Cardiac muscle cell (in vitro differentiated cells and primary cell): ENCODE measurements around the gene PARP8. TPM values are rescaled to one million over a fixed set of nuclear protein-coding genes. Genes with fewer than 3 reads are reported as not detected.

Experiments used
- DNase-seq, 2 donors: peaks; one replicate each; pipeline versions ENCODE4 v3.0.0 to v3.0.0-alpha.2; 2010 to 2017; ENCODE audit warnings: low read depth in 1 of 2, low spot score in 1 of 2
- H3K27ac ChIP-seq: fragments of 200-600 bp; sonication (generic); 2 replicates; pipeline ENCODE4 v1.5.1; 2016
- H3K27me3 ChIP-seq: fragments of 200-600 bp; sonication (generic); 2 replicates; pipeline ENCODE4 v1.6.0; 2016; ENCODE audit warnings: control low read depth
- H3K36me3 ChIP-seq: fragments of 200-600 bp; sonication (generic); 2 replicates; pipeline ENCODE4 v1.5.1; 2016; ENCODE audit warnings: control low read depth
- H3K4me1 ChIP-seq: fragments of 200-600 bp; sonication (generic); 2 replicates; pipeline ENCODE4 v1.8.1; 2017; ENCODE audit warnings: low read depth, mild to moderate bottlenecking, mixed run types
- H3K4me3 ChIP-seq: fragments of 200-600 bp; sonication (generic); 2 replicates; pipeline ENCODE4 v1.5.1; 2016; ENCODE audit warnings: mild to moderate bottlenecking
- H3K9me3 ChIP-seq: fragments of 200-600 bp; sonication (generic); 2 replicates; pipeline ENCODE4 v1.5.1; 2017; ENCODE audit warnings: low read depth, mild to moderate bottlenecking, control low read depth
- polyA plus RNA-seq: library from polyadenylated mRNA; unstranded; fragments of >200 nt; fragmentation: Nextera tagmentation; extraction: Ambion mirVana; gene quantifications from 2 replicates; pipeline ENCODE4 v1.2.1, GENCODE V29; 2016
- total RNA-seq: library from RNA; depleted of rRNA; stranded (reverse); fragments of >200 nt; gene quantifications from 2 replicates; pipeline ENCODE4 v1.2.3, GENCODE V29; 2016
- TF ChIP-seq, protein P1 (sequence below): IDR thresholded peaks from 2 replicates; pipeline ENCODE4 v1.5.1; 2012; ENCODE audit warnings: low read depth, mild to moderate bottlenecking, low read length

PARP8 gene
- total and polyA plus RNA-seq, 2 experiments from 2014 or later = 18.2 to 19.8 TPM

DNA sequence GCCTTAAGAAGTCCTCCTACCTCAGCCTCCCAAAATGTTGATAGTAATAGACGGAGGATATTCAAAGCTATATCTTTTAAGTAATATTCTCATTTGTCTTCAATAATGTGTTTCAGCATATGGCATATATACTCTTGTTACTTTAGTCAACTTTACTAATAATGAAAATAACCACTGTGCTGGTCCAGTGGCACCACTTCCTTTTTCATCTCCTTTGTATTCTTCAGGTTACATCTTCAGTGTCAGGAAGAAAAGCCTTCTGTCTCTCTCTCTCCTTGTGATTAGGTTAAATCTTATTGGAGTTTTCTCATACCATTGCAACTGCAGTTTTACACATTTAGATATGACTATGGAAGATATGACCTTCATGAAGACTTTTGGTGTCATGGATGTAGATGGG is 31.3 kb downstream of the PARP8 start:
- Histone ChIP-seq H3K9me3 (no peaks in the 10 kb centered on the region), H3K4me1 (peaks cover 9% of the 10 kb centered on the region), H3K36me3 (no peaks in the 10 kb centered on the region), H3K4me3 (no peak overlapping the region), H3K27me3 (no peaks in the 10 kb centered on the region), H3K27ac (no peak overlapping the region)
- DNase-seq = no peak
- TF ChIP-seq, protein P1, sequence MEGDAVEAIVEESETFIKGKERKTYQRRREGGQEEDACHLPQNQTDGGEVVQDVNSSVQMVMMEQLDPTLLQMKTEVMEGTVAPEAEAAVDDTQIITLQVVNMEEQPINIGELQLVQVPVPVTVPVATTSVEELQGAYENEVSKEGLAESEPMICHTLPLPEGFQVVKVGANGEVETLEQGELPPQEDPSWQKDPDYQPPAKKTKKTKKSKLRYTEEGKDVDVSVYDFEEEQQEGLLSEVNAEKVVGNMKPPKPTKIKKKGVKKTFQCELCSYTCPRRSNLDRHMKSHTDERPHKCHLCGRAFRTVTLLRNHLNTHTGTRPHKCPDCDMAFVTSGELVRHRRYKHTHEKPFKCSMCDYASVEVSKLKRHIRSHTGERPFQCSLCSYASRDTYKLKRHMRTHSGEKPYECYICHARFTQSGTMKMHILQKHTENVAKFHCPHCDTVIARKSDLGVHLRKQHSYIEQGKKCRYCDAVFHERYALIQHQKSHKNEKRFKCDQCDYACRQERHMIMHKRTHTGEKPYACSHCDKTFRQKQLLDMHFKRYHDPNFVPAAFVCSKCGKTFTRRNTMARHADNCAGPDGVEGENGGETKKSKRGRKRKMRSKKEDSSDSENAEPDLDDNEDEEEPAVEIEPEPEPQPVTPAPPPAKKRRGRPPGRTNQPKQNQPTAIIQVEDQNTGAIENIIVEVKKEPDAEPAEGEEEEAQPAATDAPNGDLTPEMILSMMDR = no peak

DNA sequence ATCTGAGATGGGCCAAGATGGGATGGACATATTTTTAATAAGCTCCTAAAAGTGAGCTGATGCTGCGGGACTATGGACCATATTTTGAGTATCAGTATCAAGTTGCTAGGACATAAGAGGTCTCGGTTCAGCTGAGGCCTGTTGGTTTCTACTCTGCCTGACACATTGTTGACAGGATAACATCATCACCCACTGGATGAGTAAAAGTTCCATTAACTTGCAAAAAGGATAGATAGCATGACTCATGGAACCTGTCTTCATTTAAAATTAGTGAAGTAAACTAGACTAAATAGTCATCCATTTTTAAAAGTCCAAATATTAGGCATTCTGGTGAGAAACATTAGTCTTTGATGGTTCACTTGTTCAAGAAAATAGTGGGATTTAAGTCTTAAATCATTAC is 33.3 kb downstream of the PARP8 start:
- TF ChIP-seq, protein P1 = no peak
- no peak overlapping the region for H3K27ac ChIP-seq

DNA sequence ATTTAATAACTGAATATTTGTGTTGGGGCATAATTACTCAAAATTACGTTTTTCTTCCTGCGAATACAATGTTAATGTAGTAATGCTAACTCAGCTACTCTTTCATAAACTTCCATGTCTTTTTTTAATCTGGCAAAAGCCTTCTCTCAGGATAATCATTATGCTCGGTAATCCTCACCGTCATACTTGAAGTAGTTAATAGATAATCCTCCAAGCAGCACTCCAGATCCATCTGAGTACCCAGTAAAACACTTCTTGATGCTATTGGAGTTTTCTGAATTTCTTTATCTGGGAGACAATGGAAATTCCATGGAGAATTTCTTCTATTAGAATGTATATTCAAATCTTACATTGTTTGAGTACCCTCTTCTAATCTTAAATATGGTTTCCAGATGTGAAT is 34.3 kb downstream of the PARP8 start:
- H3K36me3 ChIP-seq = no peaks in the 10 kb centered on the region
- H3K27me3 ChIP-seq = no peaks in the 10 kb centered on the region
- TF ChIP-seq, protein P1 = no peak
- H3K4me3 ChIP-seq = no peak overlapping the region
- no peak overlapping the region for H3K27ac ChIP-seq
- no peaks in the 10 kb centered on the region for H3K9me3 ChIP-seq
- peaks cover 12% of the 10 kb centered on the region for H3K4me1 ChIP-seq
- DNase-seq = no peak

More for the DNA sequence above, 33.3 kb downstream of the PARP8 start:
- Histone ChIP-seq H3K4me3 (no peak overlapping the region), H3K9me3 (no peaks in the 10 kb centered on the region), H3K36me3 (no peaks in the 10 kb centered on the region), H3K4me1 (peaks cover 10% of the 10 kb centered on the region), H3K27me3 (no peaks in the 10 kb centered on the region)
- no peak for DNase-seq

DNA sequence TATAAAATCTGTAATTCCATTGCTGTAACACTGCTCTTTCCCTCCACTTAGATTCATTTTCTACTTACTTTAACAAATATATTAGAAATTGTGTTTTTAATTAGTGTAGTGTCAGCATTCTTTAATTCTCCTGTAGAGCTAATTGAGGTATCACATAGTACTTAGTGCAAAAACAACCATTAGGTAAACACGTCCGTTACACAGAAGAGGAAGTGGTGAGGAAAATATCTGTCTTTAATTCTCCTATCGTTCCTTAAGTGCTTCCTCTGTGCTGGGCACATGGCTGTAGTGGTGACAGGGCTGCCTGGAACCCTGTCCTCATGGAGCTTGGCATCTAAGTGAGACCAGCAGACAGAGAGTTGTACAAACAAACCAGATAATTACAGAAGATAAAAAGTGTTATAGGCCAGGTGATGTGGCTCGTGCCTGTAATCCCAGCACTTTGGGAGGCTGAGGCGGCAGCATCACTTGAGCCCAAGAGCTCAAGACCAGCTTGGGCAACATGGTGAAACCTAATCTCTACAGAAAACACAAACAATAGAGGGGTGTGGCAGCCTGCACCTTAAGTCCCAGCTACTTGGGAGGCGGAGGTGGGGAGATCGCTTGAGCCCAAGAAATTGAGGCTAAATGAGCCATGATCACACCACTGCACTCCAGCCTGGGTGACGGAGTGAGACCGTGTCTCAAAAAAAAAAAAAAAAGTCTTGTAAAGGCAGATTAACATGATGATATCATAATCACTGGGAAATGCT is 36.4 kb downstream of the PARP8 start:
- Histone ChIP-seq H3K36me3 (no peaks in the 10 kb centered on the region), H3K4me1 (peaks cover 12% of the 10 kb centered on the region), H3K27me3 (no peaks in the 10 kb centered on the region), H3K9me3 (no peaks in the 10 kb centered on the region), H3K27ac (no peak overlapping the region), H3K4me3 (no peak overlapping the region)
- DNase-seq = no peak
- TF ChIP-seq, protein P1 = no peak

DNA sequence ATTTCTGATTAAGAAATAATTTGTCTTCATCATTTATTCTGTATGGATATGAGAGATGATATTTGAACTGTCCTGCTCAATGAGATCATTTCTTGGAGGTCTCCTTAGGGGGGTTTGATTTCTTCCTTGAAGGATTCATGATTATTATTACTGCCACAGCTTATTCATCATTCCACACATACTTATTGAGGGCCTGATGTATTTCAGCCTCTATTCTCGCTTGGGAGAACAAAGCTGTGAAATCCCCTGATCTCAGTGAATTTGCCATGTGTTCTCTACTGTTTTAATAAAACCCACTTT is 36.9 kb downstream of the PARP8 start:
- Histone ChIP-seq H3K9me3 (no peaks in the 10 kb centered on the region), H3K36me3 (no peaks in the 10 kb centered on the region), H3K27me3 (no peaks in the 10 kb centered on the region), H3K27ac (no peak overlapping the region), H3K4me1 (peaks cover 12% of the 10 kb centered on the region), H3K4me3 (no peak overlapping the region)
- TF ChIP-seq, protein P1 = no peak
- no peak for DNase-seq
